SJSA1 (cell line): ENCODE data around the gene RELN. TPM values are rescaled to one million over a fixed set of nuclear protein-coding genes. Genes with fewer than 3 reads are reported as not detected.

Experiments
- DNase-seq, 2 experiments: peaks; one replicate each; pipeline ENCODE4 v3.0.0-alpha.2; 2015 to 2020; ENCODE audit warnings: low spot score in 2 of 2, low read depth in 1 of 2
- H3K27ac ChIP-seq: fragments of 250-450 bp; sonication (Bioruptor Pico); 2 replicates; pipeline ENCODE4 v1.5.1; 2020; ENCODE audit warnings: mild to moderate bottlenecking, moderate library complexity
- H3K27me3 ChIP-seq: fragments of 250-450 bp; sonication (Bioruptor Pico); replicated peaks from 2 replicates; pipeline ENCODE4 v1.5.1; 2020; ENCODE audit warnings: mild to moderate bottlenecking, moderate library complexity
- H3K36me3 ChIP-seq: fragments of 250-450 bp; sonication (Bioruptor Pico); 2 replicates; pipeline ENCODE4 v1.5.1; 2020; ENCODE audit warnings: mild to moderate bottlenecking
- H3K4me1 ChIP-seq: fragments of 250-450 bp; sonication (Bioruptor Pico); replicated peaks from 2 replicates; pipeline ENCODE4 v1.6.1; 2021; ENCODE audit warnings: mild to moderate bottlenecking
- H3K4me3 ChIP-seq: fragments of 250-450 bp; sonication (Bioruptor Pico); 2 replicates; pipeline ENCODE4 v1.5.1; 2020; ENCODE audit warnings: mild to moderate bottlenecking
- H3K9me3 ChIP-seq: fragments of 250-450 bp; sonication (Bioruptor Pico); replicated peaks from 2 replicates; pipeline ENCODE4 v1.5.1; 2020; ENCODE audit warnings: mild to moderate bottlenecking
- total RNA-seq: library from RNA; depleted of rRNA; stranded (reverse); fragments of >200 nt; shearing (Covaris generic); gene quantifications from 2 replicates; pipeline ENCODE4 v1.2.3, GENCODE V29; 2014

Gene RELN
- total RNA-seq, 1 experiment from 2014 or later: 0.03 TPM

DNA sequence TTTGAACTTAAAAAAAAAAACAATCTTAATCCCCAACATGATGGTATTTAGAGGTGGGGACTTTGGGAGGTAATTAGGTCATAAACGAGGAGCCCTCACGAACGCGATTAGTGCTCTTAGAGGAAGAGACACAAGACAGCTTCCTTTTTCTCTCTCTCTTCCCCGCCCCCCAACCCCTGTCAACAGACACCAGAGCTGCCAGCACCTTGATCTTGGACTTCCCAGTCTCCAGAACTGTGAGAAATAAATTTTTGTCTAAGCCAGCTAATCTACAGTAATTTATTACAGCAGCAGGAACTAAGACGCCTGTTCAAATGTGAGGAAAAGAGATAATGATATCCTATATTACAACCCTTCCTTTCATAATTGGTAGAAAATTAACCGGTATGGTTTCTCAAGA is 40.1 kb downstream of the RELN start:
- H3K4me3 ChIP-seq: no peak overlapping the region
- H3K9me3 ChIP-seq: no peaks in the 10 kb centered on the region
- H3K36me3 ChIP-seq: no peaks in the 10 kb centered on the region
- no peak overlapping the region for H3K27ac ChIP-seq
- no peaks in the 10 kb centered on the region for H3K4me1 ChIP-seq
- H3K27me3 ChIP-seq: peaks cover 12% of the 10 kb centered on the region
- DNase-seq: no peak

DNA sequence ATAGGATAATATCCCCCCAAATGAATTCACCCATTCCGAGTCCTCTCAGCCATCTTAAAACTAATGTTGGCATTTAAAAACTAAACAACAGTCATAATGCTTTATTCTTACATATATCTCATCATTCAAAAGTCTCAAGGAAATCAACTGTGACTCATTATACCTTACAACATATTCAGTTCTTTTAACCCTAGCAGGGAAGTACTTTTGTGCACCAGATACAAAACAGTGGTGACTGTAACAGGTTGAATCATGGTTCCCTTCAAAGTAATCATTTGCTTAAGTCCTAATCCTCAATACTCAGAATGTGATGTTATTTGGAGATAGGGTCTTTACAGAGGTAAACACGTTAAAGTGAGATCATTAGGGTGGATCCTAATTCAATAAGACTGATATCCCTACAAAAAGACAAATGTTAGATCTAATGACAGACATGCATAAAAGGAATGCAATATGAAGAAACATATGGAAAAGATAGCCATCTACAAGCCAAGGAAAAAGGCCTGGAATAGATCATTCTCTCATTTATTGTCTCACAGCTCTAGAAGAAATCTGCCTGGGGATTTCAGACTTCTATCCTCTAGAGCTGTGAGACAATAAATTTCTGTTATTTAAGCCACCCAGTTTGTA is 42.3 kb downstream of the RELN start:
- Histone ChIP-seq H3K9me3 (no peaks in the 10 kb centered on the region), H3K27me3 (peaks cover 12% of the 10 kb centered on the region), H3K4me3 (no peak overlapping the region), H3K36me3 (no peaks in the 10 kb centered on the region), H3K27ac (no peak overlapping the region), H3K4me1 (no peaks in the 10 kb centered on the region)
- DNase-seq: no peak

DNA sequence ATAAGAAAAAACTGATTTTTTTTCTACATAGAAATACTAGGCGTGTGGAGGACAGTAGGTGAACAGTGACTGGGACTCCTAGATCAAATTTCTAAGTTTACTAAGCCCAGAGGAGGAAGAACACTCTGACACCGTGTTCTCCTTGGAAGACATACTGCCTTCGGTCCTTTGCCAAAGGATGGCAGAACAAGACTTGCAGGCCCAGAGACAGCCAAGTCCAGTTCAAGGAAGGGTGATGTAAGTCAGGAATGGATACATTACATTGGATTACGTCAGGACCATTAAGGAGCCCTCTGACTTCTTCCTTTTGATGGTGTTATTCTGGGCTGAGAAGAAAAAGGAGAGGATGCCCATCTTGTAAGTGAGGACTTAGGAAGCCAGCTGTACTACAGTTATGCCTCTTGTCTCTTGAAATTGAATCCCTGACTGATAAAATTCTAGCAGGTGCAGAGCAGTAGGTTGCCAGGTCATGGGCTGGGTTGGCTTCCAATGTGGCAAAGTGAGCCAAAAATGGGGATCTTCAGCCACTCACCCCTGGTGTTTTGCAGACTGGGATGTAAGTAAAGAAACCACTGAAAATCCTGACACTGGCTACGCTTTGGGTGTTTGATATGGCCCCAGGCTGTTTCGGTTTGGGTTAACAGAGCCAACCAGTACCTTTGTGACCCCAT is 45.1 kb downstream of the RELN start:
- Histone ChIP-seq H3K27me3 (peaks cover 6% of the 10 kb centered on the region; the same call in 1 of the 2 replicates), H3K4me1 (no peaks in the 10 kb centered on the region), H3K27ac (no peak overlapping the region), H3K36me3 (no peaks in the 10 kb centered on the region), H3K4me3 (no peak overlapping the region), H3K9me3 (no peaks in the 10 kb centered on the region)
- DNase-seq: no peak

DNA sequence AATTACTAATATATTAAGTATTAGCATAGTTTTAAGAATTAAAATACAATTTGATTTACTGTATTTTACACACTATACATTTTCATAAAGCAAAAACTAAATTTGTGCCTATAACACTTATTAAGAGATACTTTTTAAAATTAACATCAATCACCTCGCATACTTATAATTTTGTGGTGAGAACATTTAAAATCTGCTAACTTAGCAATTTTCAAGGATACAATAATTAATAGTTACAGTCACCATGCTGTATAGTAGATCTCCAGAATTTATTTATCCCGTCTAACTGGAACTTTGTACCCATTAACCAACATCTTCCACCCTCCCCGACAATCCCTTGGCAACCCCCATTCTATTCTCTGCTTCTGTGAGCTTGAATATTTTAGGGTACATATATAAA is 47.5 kb downstream of the RELN start:
- H3K36me3 ChIP-seq: no peaks in the 10 kb centered on the region

DNA sequence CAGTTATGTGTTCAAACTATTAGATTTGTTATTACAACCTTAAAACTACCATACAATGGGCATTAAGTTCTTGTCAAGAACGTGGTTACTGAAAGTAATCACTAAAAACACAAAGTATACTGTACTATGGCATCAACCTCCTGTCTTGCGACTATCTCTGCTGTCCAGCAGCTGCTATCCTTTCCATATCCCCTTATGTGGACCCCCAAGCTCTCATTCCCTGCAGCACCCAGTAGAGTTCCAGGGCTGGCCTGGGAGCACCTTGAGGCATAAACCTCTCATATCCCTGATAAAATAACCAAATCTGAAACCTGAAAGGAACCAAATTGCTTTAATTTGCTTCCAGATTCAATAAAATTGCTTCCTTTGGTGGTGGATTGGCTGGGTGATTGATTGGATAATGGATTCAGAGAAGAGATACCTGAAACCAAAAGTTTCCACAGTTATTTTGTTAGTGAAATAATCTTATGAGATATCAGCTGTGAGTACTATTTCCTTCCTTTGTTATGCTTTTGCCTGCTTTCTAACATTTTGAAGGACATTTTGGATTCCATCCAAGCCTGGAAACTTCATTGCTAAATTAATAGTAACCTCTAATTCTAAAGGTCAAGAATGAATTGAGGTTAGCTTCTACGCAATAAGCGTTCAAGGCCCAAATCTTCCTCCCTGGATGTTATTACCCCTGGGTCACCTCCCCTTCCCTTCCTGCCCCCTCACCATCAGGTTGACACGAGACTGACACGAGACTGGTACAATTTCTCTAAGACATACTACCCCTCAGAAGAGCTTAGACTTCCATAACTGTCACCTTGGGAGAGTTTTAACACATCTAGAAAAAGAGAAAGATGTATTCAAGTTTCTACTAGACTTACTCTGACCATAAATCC is 48.8 kb downstream of the RELN start:
- H3K27me3 ChIP-seq: peaks cover 6% of the 10 kb centered on the region
- no peaks in the 10 kb centered on the region for H3K4me1 ChIP-seq
- H3K4me3 ChIP-seq: no peak overlapping the region
- no peak overlapping the region for H3K27ac ChIP-seq
- H3K36me3 ChIP-seq: no peaks in the 10 kb centered on the region
- DNase-seq: no peak
- no peaks in the 10 kb centered on the region for H3K9me3 ChIP-seq

More for the DNA sequence above, 47.5 kb downstream of the RELN start:
- Histone ChIP-seq H3K27me3 (peaks cover 9% of the 10 kb centered on the region; the same call in 1 of the 2 replicates), H3K27ac (no peak overlapping the region), H3K4me3 (no peak overlapping the region), H3K4me1 (no peaks in the 10 kb centered on the region), H3K9me3 (no peaks in the 10 kb centered on the region)
- DNase-seq: no peak

DNA sequence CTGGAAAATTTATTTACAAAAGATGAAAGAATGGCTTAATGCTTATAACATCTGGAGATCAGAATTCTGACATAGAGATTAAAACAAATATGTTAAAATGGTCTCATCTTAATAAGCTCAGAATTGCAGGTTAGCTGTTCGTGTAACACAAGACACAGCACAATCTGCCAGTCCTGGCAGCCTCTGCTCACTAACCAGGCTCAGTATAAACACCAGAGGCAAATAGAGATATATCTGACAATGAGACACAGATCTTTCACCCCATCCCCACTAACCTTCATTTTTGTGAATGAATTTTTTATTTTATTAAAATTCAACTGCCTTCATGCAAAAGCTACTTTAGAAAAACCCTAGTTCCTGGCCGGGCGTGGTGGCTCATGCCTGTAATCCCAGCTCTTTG is 51.8 kb downstream of the RELN start:
- peaks cover 12% of the 10 kb centered on the region for H3K27me3 ChIP-seq
- DNase-seq: no peak
- no peak overlapping the region for H3K27ac ChIP-seq
- H3K36me3 ChIP-seq: no peaks in the 10 kb centered on the region
- no peak overlapping the region for H3K4me3 ChIP-seq
- no peaks in the 10 kb centered on the region for H3K9me3 ChIP-seq
- H3K4me1 ChIP-seq: no peaks in the 10 kb centered on the region

DNA sequence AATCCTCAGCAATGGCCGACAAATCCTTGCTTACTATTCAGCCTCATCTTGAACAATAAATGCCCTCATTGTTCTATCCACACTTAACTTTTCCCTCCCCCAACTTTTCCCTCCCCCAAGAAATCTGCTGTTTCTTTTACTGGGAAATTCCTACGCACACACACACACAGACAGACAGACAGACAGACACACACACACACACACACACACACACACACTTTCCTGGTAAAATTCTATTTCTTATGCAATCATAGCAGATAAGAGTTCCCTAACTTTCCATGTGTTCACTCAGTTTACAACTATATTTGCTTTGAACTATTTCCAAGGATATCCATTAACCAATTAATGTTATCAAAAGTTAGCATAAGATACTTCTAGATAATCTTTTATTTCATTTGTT is 52.9 kb downstream of the RELN start:
- no peak for DNase-seq
- no peak overlapping the region for H3K27ac ChIP-seq
- no peaks in the 10 kb centered on the region for H3K9me3 ChIP-seq
- H3K4me1 ChIP-seq: no peaks in the 10 kb centered on the region
- H3K36me3 ChIP-seq: no peaks in the 10 kb centered on the region
- no peak overlapping the region for H3K4me3 ChIP-seq
- H3K27me3 ChIP-seq: peaks cover 12% of the 10 kb centered on the region

DNA sequence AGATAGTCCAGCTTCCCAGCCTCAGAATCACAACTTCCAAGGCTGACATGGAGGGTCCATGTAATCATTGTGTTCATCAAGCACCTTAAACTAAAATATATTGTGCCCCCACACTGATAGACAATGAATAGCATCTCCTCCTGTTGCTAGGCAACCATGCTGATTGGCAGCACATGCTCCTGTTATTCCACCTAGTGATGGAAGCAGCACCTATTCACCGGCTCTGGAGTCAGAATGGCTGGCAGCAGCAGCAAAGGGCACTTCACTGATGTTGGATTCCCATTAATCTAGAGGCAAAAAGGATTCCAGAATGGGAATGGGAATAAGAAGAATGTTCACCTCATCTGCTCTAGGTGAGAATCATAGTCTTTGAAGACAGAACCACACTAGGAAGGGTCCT is 55.0 kb downstream of the RELN start:
- Histone ChIP-seq H3K27ac (no peak overlapping the region), H3K9me3 (no peaks in the 10 kb centered on the region), H3K36me3 (no peaks in the 10 kb centered on the region), H3K4me1 (no peaks in the 10 kb centered on the region), H3K4me3 (no peak overlapping the region), H3K27me3 (peaks cover 8% of the 10 kb centered on the region)
- DNase-seq: no peak

DNA sequence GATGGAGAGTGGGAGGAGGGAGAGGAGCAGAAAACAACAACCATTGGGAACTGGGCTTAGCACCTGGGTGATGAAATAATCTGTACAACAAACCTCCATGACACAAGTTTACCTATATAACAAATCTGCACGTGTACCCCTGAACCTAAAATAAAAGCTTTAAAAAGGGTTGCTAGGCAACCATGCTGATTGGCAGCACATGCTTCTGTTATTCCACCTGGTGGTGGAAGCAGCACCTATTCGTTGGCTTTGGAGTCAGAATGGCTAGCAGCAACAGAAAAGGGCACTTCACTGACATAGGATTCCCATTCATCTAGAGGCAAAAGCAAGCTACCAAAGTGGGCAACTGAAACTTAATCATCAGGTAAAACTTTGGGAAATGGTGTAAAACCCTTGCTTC is 57.1 kb downstream of the RELN start:
- Histone ChIP-seq H3K4me1 (no peaks in the 10 kb centered on the region), H3K27me3 (peaks cover 8% of the 10 kb centered on the region), H3K27ac (no peak overlapping the region), H3K36me3 (no peaks in the 10 kb centered on the region), H3K9me3 (no peaks in the 10 kb centered on the region), H3K4me3 (no peak overlapping the region)
- DNase-seq: no peak

DNA sequence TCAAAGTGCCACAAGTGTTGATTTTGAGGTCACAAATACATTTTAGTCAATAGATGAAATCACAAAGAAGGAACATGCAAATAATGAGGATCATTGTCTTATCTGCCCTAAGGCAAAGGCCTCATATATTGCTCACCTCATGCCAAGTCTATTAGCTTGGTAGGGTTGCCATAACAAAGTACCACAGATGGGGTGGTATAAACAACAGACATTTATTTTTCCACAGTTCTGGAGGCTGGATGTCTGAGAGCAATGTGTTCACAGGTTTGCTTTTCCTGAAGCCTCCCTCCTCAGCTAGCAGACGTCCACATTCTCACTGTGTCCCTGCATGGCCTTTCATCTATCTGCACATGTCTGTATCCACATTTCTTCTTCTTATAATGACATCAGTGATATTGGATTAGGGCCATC is 59.6 kb downstream of the RELN start:
- H3K4me3 ChIP-seq: no peak overlapping the region
- H3K4me1 ChIP-seq: no peaks in the 10 kb centered on the region
- H3K36me3 ChIP-seq: no peaks in the 10 kb centered on the region
- DNase-seq: no peak
- no peaks in the 10 kb centered on the region for H3K9me3 ChIP-seq
- no peak overlapping the region for H3K27ac ChIP-seq
- peaks cover 6% of the 10 kb centered on the region; the same call in 1 of the 2 replicates for H3K27me3 ChIP-seq

DNA sequence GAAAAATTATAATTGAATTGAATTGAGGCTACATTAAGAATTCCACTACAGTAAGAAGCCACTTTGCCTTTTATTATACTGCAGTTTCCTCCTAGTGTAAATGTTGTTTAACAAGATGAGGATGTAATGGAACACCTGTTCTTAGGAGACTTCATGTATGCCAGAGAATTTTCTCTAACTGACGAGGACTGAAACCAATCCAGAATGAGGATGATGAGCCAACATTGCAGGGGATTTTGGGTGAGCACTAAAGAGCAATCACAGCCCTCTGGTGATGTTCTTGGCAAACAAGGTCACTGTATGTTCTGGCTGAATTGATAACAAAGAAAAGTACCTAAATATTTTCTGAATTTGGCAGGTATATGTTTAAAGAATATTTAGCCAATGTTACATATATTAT is 60.9 kb downstream of the RELN start:
- H3K4me1 ChIP-seq: no peaks in the 10 kb centered on the region
- DNase-seq: no peak
- H3K4me3 ChIP-seq: no peak overlapping the region
- no peaks in the 10 kb centered on the region for H3K36me3 ChIP-seq
- H3K9me3 ChIP-seq: no peaks in the 10 kb centered on the region
- no peaks in the 10 kb centered on the region for H3K27me3 ChIP-seq
- H3K27ac ChIP-seq: no peak overlapping the region

DNA sequence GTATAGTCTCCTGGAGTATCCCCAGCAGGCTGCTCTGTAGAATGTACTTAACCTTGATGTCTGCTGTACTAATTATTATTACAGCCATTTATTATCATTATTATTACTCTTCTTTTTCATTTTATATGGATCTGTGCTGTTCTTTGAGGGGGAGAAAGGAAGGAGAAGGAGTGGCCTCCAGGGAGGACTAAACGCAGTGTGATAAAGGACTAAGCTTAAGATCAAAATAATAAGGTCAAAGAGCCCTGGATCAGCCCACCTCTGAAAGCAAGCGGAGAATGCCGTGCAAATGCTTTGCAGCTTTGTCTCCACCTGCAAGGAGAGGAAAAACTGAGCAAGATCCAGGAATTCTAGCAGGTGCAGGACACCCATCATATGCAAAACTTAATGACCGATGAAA is 65.3 kb downstream of the RELN start:
- H3K36me3 ChIP-seq: no peaks in the 10 kb centered on the region
- H3K4me3 ChIP-seq: no peak overlapping the region
- no peak for DNase-seq
- no peaks in the 10 kb centered on the region for H3K4me1 ChIP-seq
- H3K27ac ChIP-seq: no peak overlapping the region
- H3K9me3 ChIP-seq: no peaks in the 10 kb centered on the region
- H3K27me3 ChIP-seq: no peaks in the 10 kb centered on the region; the same call in 1 of the 2 replicates

DNA sequence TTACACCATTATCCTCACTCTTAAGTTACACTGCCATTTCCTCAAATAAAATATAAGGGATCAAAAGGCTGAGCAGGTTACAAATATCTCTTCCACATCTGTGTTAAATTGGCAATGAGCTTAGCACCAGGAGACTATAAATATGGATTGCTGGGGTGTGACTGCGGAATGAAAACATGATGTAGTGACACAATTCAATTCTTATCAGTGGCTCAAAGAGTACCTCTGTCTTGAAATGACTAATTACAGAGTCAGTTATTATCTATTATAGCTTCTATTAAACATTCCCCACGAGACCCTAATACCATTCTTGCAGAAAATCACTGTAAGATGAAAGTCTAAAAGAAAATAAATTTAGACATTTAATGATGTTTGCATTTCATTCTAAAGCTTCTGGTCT is 67.1 kb downstream of the RELN start:
- Histone ChIP-seq H3K36me3 (no peaks in the 10 kb centered on the region), H3K4me1 (no peaks in the 10 kb centered on the region), H3K4me3 (no peak overlapping the region), H3K9me3 (no peaks in the 10 kb centered on the region), H3K27ac (no peak overlapping the region), H3K27me3 (no peaks in the 10 kb centered on the region; the same call in 1 of the 2 replicates)
- no peak for DNase-seq

DNA sequence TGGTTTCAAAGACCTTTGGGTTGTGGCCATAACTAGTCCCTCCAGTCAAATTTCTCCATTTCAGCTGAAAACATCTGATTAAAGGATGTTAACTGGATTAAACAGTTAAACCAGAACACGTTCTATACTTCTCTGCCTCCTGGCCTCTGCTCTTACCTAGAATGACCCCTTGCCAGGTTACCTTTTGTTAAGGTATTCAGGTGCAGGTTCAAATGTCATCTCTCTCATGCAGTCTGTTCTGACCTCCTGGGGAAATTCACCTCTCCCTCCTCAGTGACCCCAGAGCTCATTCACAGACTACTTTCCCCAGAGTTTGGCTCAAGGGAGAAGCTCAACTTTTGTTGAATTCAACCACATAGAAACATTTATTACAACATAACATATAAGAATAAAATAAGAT is 67.8 kb downstream of the RELN start:
- H3K27ac ChIP-seq: no peak overlapping the region
- H3K36me3 ChIP-seq: no peaks in the 10 kb centered on the region
- no peak overlapping the region for H3K4me3 ChIP-seq
- no peak for DNase-seq
- no peaks in the 10 kb centered on the region for H3K4me1 ChIP-seq
- no peaks in the 10 kb centered on the region for H3K9me3 ChIP-seq
- H3K27me3 ChIP-seq: no peaks in the 10 kb centered on the region; the same call in 1 of the 2 replicates
